Measurements from ENCODE around the gene SLC5A9. TPM values are rescaled to one million over a fixed set of nuclear protein-coding genes. Genes with fewer than 3 reads are reported as not detected.

SLC5A9 gene
- total and polyA plus RNA-seq, 12 donors = 0.06 to 0.59 (median 0.16) TPM; not detected in 7

- Histone ChIP-seq H3K9me3 (no peaks in the 10 kb centered on the region), H3K36me3 (no peaks in the 10 kb centered on the region), H3K27me3 (peaks cover 0 to 9% (median 0%) of the 10 kb centered on the region in 7 donors), H3K4me3 (no peak overlapping the region), H3K27ac (no peak overlapping the region), H3K4me1 (peaks cover 0 to 5% (median 0%) of the 10 kb centered on the region in 9 donors)
- DNase-seq = peak; percentile 57
- intact Hi-C loops (cut with DNase I) = loop anchor here (1.0 to 10.0 kb wide), 10 partner anchors 91 to 467 kb away; partner anchors contain the start of gene TRABD2B (in 1 of the 10)
- peak in 7 of 8 donors; percentile 54 to 68 (median 58) for ATAC-seq
- 19 to 27% methylated on average over 7 of the region's 7 CpGs for WGBS, 2 donors
- TF ChIP-seq CTCF (IDR thresholded peaks at IDR 0.05) = peak; percentile 68 to 88 (median 85)
These were observed 20.3 kb upstream of the SLC5A9 start for GRCh38 chr1:48202030-48202752.

- Histone ChIP-seq H3K4me1 (peaks cover 0 to 5% (median 0%) of the 10 kb centered on the region in 9 donors), H3K4me3 (no peak overlapping the region), H3K9me3 (no peaks in the 10 kb centered on the region), H3K27ac (no peak overlapping the region), H3K27me3 (peaks cover 0 to 9% (median 0%) of the 10 kb centered on the region in 7 donors), H3K36me3 (no peaks in the 10 kb centered on the region)
- no peak for DNase-seq
- intact Hi-C loops (cut with DNase I) = loop anchor here in 9 of 10 donors (1.0 to 10.0 kb wide), 10 partner anchors 93 to 469 kb away; partner anchors contain the start of gene TRABD2B (in 1 of the 9)
- peak in 2 of 8 donors; percentile 57 to 60 for ATAC-seq
- WGBS, 2 donors = 65 to 71% methylated on average over 3 of the region's 3 CpGs
- TF ChIP-seq CTCF (IDR thresholded peaks at IDR 0.05) = peak; percentile 26 to 68 (median 57)
These were observed 19.1 kb upstream of the SLC5A9 start for GRCh38 chr1:48203287-48203900.

GRCh38 chr1:48205522-48205921, 17.0 kb upstream of the SLC5A9 start:
- intact Hi-C loops (cut with DNase I) = loop anchor here in 2 of 10 donors (10.0 kb wide), 2 partner anchors 211 to 471 kb away; partner anchors contain the start of gene TRABD2B (in 1 of the 2)
- WGBS, 2 donors = 80 to 89% methylated on average over 5 of the region's 5 CpGs

More at GRCh38 chr1:48205522-48205921, 17.0 kb upstream of the SLC5A9 start:
- Histone ChIP-seq H3K27me3 (peaks cover 0 to 9% (median 0%) of the 10 kb centered on the region in 7 donors), H3K4me1 (peaks cover 0 to 5% (median 0%) of the 10 kb centered on the region in 9 donors), H3K27ac (no peak overlapping the region), H3K9me3 (no peaks in the 10 kb centered on the region), H3K36me3 (no peaks in the 10 kb centered on the region), H3K4me3 (no peak overlapping the region)
- no peak for TF ChIP-seq CTCF (IDR thresholded peaks at IDR 0.05)
- no peak for ATAC-seq
- no peak for DNase-seq
